VCaP (cell line): ENCODE results near the gene SMPDL3A.

Experiments used
- H3K27ac ChIP-seq: fragments of 450-650 bp; 2 replicates; pipeline ENCODE4 v1.5.1; 2017
- TF ChIP-seq, protein P1 (sequence below): fragments of 450-650 bp; conservative IDR thresholded peaks from 2 replicates; pipeline ENCODE4 v1.5.1; 2017; ENCODE audit warnings: mild to moderate bottlenecking, moderate library complexity

SMPDL3A gene

DNA sequence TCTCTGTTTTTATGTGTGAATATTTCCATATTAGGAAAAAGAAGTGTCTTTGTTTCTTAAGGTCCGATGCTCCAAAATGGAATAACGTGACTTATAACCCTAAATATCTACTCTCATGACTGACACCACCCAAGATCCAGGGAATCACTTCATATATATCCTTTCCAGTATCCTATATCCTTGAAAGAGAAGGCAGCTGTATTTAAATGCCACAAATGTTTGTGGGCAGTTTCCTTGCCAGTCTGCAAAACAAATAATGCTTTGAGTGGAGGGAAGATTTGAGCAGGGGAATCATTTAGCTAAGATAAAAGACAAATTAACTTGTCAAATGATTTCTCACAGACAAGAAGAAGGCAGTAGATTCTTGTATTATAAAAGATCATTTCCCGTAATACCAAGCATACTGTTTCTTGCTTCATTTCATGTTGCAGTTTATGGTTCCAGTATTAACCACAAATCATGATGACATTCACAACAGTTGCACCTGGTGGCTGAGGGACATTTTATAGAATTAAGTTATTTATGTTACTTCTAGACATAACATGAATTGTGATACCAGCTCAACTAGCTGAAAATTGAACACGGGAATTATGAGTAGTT, 39.5 kb upstream of the SMPDL3A start:
- TF ChIP-seq, protein P1, sequence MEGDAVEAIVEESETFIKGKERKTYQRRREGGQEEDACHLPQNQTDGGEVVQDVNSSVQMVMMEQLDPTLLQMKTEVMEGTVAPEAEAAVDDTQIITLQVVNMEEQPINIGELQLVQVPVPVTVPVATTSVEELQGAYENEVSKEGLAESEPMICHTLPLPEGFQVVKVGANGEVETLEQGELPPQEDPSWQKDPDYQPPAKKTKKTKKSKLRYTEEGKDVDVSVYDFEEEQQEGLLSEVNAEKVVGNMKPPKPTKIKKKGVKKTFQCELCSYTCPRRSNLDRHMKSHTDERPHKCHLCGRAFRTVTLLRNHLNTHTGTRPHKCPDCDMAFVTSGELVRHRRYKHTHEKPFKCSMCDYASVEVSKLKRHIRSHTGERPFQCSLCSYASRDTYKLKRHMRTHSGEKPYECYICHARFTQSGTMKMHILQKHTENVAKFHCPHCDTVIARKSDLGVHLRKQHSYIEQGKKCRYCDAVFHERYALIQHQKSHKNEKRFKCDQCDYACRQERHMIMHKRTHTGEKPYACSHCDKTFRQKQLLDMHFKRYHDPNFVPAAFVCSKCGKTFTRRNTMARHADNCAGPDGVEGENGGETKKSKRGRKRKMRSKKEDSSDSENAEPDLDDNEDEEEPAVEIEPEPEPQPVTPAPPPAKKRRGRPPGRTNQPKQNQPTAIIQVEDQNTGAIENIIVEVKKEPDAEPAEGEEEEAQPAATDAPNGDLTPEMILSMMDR = no peak
- H3K27ac ChIP-seq = no peak overlapping the region

DNA sequence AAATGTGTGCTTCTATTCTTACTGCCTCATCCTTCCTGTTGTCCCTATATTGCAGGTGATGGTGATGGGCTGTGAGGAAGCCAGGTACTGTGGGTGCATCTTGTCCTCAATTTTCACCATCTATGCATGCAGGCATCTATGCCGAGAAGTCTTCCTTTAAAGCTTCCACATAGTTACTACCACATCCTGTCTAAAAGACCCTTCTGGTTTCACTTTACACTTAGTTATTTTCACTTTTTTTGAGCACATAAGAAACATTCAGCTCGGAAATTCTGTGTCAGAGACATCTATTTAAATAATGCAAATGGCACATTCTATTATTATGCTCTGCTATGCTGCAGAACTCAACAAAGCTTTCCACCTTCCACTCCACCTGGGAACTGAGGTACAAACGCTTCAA, 37.7 kb upstream of the SMPDL3A start:
- TF ChIP-seq, protein P1 = no peak
- no peak overlapping the region for H3K27ac ChIP-seq

DNA sequence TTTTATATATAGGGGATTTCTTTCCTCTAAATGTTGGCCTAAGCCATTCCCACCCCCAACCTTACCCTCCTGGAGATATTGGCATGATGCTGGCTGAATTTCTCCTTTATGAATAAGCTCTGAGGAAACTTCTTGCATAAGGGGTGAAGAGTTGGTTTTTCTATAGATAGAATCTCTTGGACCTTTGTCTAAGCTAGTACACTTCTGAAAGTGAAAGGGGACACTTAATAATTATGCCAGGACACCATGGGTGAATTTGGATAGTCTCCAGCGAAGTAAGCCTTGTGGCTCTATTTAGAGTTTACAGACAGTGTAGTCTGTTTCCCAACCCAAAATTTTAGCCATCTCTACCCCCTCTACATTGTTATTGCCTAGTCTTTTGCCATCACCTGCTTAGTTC, 36.6 kb upstream of the SMPDL3A start:
- TF ChIP-seq, protein P1 = no peak
- no peak overlapping the region for H3K27ac ChIP-seq

DNA sequence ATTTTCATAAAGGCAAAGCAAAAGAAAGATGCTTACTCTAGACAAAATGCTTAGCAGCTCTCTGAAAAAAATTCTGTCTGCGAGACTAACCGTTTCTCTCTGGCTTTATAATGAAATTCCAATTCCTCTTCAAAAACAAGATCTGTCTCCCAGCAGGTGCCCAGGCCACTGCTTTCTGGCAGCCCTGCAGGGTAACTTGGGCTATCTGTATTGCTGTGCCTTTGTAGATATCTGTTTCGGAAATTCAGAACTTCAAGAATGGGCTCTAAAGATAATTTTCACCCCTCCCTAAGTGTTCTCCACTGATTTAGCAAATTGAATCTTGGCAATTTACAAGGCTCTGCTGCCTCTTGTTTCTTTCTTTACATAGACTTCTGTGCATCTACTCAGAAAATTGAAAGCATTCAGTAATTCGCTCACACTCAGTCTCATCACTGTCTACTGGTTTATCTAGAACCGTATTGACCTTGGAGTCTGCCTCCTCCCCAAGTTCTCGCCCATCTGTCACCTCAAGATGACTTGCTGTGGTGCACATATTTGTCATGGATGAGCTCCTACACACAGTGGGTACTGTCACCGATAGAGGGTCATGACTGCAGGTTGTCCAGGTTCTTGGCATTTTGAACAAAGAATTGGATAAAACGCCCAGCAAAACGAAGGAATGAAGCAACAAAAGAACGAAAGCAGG, 35.9 kb upstream of the SMPDL3A start:
- TF ChIP-seq, protein P1 = no peak

DNA sequence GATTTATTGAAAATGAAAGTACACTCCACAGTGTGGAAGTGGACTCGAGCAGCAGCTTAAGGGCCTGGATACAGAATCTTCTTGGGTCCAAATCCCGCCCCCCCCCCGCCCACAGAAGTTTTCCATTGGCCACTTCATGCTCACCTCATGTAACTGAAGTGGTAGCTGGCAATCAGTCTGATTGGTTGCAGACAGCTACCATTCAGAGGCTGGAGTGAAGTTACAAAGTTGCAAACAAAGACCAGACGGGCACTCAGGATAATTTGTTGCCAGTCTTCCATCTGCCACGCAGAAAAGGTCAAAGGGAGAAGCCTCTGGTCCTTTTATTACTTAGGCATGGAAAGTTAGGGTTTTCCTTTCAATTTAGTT, 35.4 kb upstream of the SMPDL3A start:
- no peak overlapping the region for H3K27ac ChIP-seq
- TF ChIP-seq, protein P1 = no peak

More for the DNA sequence above, 35.9 kb upstream of the SMPDL3A start:
- no peak overlapping the region for H3K27ac ChIP-seq

DNA sequence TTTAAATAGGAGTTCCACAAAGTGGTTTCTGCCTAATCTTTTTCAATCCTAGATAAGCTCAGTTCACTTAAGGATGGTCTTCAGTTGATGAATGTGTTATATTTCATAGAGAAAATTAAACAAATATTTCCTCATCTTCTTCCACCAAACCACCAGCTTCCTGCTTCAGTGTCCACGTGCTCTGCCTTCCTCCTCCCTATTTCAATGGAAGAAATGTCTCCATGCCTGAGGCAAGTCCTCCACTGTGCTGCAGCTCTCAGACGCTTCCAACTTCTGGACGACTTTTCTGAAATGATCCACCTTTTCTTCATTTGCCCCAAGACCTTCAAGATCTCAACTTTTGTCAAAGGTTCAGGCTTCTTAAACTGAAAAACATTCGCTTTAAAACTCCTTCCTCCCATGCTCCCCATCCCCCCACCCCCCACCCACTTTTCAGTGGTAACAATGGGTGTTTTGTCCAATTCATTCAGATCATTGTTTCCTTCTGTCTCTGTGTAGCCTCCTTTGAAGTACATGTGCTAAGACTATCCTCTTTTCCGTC, 34.8 kb upstream of the SMPDL3A start:
- TF ChIP-seq, protein P1 = no peak

DNA sequence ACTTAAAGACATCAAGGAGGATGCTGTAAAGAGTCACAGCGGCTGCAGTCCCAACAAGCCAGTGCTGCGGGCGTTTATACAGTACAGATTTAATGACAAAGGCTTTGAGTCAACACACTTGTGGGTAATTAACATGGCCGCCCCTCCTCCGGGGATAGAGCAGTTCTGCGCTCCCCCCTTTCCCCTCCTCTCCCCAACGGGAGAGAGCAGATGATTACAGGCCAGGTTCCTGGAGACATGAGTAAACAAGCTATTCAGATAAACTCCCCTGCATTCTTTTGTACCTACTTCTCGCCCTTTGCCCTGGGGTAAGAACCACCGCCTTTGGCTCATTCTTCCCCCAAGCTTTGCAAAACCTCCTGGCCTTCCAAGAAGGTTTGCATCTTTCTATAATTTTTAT, 33.2 kb upstream of the SMPDL3A start:
- TF ChIP-seq, protein P1 = no peak

More for the DNA sequence above, 34.8 kb upstream of the SMPDL3A start:
- H3K27ac ChIP-seq = no peak overlapping the region

More for the DNA sequence above, 33.2 kb upstream of the SMPDL3A start:
- H3K27ac ChIP-seq = no peak overlapping the region
